ENCODE results near the gene EDEM1. TPM values are rescaled to one million over a fixed set of nuclear protein-coding genes. Genes with fewer than 3 reads are reported as not detected.
A peak's percentile ranks its signal among the peaks of the same experiment; 100 is the strongest.

Gene EDEM1
- total and polyA plus RNA-seq, 2 donors (not counting 1 experiment from before 2014, with no cell fraction given): 58.3 to 167 TPM

DNA sequence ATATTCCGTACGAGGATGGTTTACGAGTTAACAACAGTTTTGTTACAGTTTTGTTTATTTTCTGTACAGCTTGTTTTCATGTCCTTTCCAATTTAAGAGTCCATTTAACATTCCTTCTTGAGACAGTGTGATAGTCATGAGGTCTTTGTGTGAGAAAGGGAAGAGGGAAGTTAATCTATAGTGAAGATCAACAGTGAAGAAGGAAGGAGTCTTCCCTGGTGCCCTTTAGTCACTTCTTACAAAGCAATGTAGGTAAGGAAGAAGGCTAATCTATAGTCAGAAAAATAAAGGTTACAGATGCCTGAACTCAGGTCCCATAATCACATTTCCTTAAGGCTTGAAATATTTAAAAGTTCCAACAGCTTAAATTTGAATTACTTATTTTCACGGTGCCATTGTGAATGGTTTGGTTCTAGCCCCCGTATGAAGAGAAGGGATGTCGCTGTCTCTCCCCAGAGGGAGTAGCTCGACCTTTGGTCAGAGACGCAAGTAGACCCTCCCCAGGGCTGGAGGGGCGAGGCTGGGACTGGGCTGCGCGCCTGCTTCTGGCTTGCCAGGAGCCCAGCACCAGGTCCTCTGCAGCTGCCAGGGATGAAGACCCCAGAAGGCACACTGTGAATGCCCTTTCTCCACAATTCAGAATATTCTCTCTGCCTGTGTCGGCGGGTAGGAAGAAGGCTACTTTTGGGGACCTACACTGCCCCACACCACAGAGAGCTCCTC, 34.9 kb downstream of the EDEM1 start:
- no peak for TF ChIP-seq EZH2 (IDR thresholded peaks at IDR 0.05; ENCODE audit: borderline replicate concordance, insufficient read depth, low read depth, low read length, poor library complexity, severe bottlenecking)
- TF ChIP-seq, protein P1, sequence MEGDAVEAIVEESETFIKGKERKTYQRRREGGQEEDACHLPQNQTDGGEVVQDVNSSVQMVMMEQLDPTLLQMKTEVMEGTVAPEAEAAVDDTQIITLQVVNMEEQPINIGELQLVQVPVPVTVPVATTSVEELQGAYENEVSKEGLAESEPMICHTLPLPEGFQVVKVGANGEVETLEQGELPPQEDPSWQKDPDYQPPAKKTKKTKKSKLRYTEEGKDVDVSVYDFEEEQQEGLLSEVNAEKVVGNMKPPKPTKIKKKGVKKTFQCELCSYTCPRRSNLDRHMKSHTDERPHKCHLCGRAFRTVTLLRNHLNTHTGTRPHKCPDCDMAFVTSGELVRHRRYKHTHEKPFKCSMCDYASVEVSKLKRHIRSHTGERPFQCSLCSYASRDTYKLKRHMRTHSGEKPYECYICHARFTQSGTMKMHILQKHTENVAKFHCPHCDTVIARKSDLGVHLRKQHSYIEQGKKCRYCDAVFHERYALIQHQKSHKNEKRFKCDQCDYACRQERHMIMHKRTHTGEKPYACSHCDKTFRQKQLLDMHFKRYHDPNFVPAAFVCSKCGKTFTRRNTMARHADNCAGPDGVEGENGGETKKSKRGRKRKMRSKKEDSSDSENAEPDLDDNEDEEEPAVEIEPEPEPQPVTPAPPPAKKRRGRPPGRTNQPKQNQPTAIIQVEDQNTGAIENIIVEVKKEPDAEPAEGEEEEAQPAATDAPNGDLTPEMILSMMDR (IDR thresholded peaks at IDR 0.05): no peak
- no peak overlapping the region for H3K27ac ChIP-seq (ENCODE audit: low read length in 2 of 2)
- H3K4me3 Mint-ChIP-seq: no peak overlapping the region
- no peaks in the 10 kb centered on the region for H3K79me2 ChIP-seq (ENCODE audit: control insufficient read depth, insufficient read depth, low read length)
- no peaks in the 10 kb centered on the region for H3K4me1 ChIP-seq (ENCODE audit: control insufficient read depth in 2 of 2, insufficient read depth in 2 of 2, low read length in 2 of 2)
- intact Hi-C loops (cut with micrococcal nuclease): no loop called here
- no peak for DNase-seq
- H3K4me1 Mint-ChIP-seq: no peaks in the 10 kb centered on the region
- H3K9me3 Mint-ChIP-seq (ENCODE audit: insufficient read depth): no peaks in the 10 kb centered on the region
- peaks cover 0 to 25% of the 10 kb centered on the region in 2 experiments for H3K36me3 ChIP-seq (replicated peaks in 1 of 2; ENCODE audit: control extremely low read depth in 1 of 2, control insufficient read depth in 1 of 2, extremely low read depth in 1 of 2, insufficient read depth in 2 of 2, low read length in 1 of 2)
- H4K20me1 ChIP-seq (ENCODE audit: control insufficient read depth, insufficient read depth, low read length, poor library complexity, severe bottlenecking): peaks cover 4% of the 10 kb centered on the region
- ChIA-PET CTCF (no interaction called here), POLR2A (no interaction called here)
- H3K4me3 ChIP-seq (ENCODE audit: control extremely low read depth in 1 of 5, extremely low read depth in 1 of 5, insufficient read depth in 1 of 5, low read depth in 2 of 5, low read length in 4 of 5): no peak overlapping the region
- no peak overlapping the region for H3K4me2 ChIP-seq (replicated peaks; ENCODE audit: low read depth, low read length, poor library complexity, severe bottlenecking)
- H3K27ac Mint-ChIP-seq: no peak overlapping the region
- no peaks in the 10 kb centered on the region for H3K27me3 ChIP-seq (replicated peaks in 1 of 4; ENCODE audit: control extremely low read depth in 1 of 4, control insufficient read depth in 3 of 4, insufficient read depth in 4 of 4, low read length in 3 of 4)
- ATAC-seq (ENCODE audit: low read depth): no peak
- no peak overlapping the region for H3K9ac ChIP-seq (ENCODE audit: low read length)
- 97% methylated on average over 7 of the region's 13 CpGs for WGBS (ENCODE audit: insufficient coverage)
- H3K27me3 Mint-ChIP-seq: no peaks in the 10 kb centered on the region
- H2AFZ ChIP-seq (ENCODE audit: insufficient read depth, low read depth, low read length, poor library complexity, severe bottlenecking): no peak overlapping the region
- H3K9me3 ChIP-seq (ENCODE audit: control extremely low read depth in 1 of 3, control insufficient read depth in 2 of 3, insufficient read depth in 1 of 3, low read length in 2 of 3): no peaks in the 10 kb centered on the region

DNA sequence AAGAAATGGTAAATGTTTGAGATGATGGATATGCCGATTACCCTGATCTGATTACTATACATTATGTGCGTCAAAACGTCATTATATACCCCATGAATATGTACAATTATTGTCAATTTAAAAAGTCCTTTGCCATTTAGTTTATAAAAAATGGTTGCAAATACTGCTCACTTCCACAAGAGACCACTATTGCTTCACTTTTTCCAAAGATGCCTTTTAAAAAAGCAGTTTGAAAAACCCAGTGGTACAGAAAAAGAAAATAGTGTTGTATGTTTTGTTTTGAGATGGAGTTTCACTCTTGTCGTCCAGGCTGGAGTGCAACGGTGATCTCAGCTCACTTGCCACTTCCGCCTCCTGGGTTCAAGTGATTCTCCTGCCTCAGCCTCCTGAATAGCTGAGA, 39.3 kb downstream of the EDEM1 start:
- Histone ChIP-seq H3K4me2 (replicated peaks; ENCODE audit: low read depth, low read length, poor library complexity, severe bottlenecking) (no peak overlapping the region), H3K9ac (ENCODE audit: low read length) (no peak overlapping the region), H3K27me3 (replicated peaks in 1 of 4; ENCODE audit: control extremely low read depth in 1 of 4, control insufficient read depth in 3 of 4, insufficient read depth in 4 of 4, low read length in 3 of 4) (no peaks in the 10 kb centered on the region), H3K4me1 (ENCODE audit: control insufficient read depth in 2 of 2, insufficient read depth in 2 of 2, low read length in 2 of 2) (peaks cover 5% of the 10 kb centered on the region in 2 donors), H3K27ac (ENCODE audit: low read length in 2 of 2) (no peak overlapping the region), H3K36me3 (replicated peaks in 1 of 2; ENCODE audit: control extremely low read depth in 1 of 2, control insufficient read depth in 1 of 2, extremely low read depth in 1 of 2, insufficient read depth in 2 of 2, low read length in 1 of 2) (no peaks in the 10 kb centered on the region), H3K79me2 (ENCODE audit: control insufficient read depth, insufficient read depth, low read length) (no peaks in the 10 kb centered on the region), H3K9me3 (ENCODE audit: control extremely low read depth in 1 of 3, control insufficient read depth in 2 of 3, insufficient read depth in 1 of 3, low read length in 2 of 3) (no peaks in the 10 kb centered on the region), H2AFZ (ENCODE audit: insufficient read depth, low read depth, low read length, poor library complexity, severe bottlenecking) (no peak overlapping the region), H4K20me1 (ENCODE audit: control insufficient read depth, insufficient read depth, low read length, poor library complexity, severe bottlenecking) (no peaks in the 10 kb centered on the region), H3K4me3 (ENCODE audit: control extremely low read depth in 1 of 5, extremely low read depth in 1 of 5, insufficient read depth in 1 of 5, low read depth in 2 of 5, low read length in 4 of 5) (no peak overlapping the region)
- 41% methylated on average over 3 of the region's 6 CpGs for WGBS (ENCODE audit: insufficient coverage)
- H3K9me3 Mint-ChIP-seq (ENCODE audit: insufficient read depth): no peaks in the 10 kb centered on the region
- H3K27me3 Mint-ChIP-seq: no peaks in the 10 kb centered on the region
- ChIA-PET CTCF (interaction anchor here (1.3 to 1.6 kb wide), 5 partner anchors 34 to 978 kb away, joined by 3 to 5 read pairs (median 4); no protein-coding TSS in a partner anchor), POLR2A (no interaction called here)
- H3K4me1 Mint-ChIP-seq: peaks cover 5% of the 10 kb centered on the region
- intact Hi-C loops (cut with micrococcal nuclease): no loop called here
- H3K27ac Mint-ChIP-seq: no peak overlapping the region
- DNase-seq (peak; percentile 42), ATAC-seq (ENCODE audit: low read depth) (peak; percentile 17)
- no peak overlapping the region for H3K4me3 Mint-ChIP-seq
- TF ChIP-seq, protein P1 (IDR thresholded peaks at IDR 0.05): peak; percentile 71
- TF ChIP-seq EZH2 (IDR thresholded peaks at IDR 0.05; ENCODE audit: borderline replicate concordance, insufficient read depth, low read depth, low read length, poor library complexity, severe bottlenecking): no peak

All from B cell (primary cell).